ENCODE results near the gene CALML4. TPM values are rescaled to one million over a fixed set of nuclear protein-coding genes. Genes with fewer than 3 reads are reported as not detected.
A peak's percentile ranks its signal among the peaks of the same experiment; 100 is the strongest.
"Not testable (repeated sequence)": the region's sequence is repeated elsewhere in the genome, so short reads cannot be mapped to it uniquely, and the experiment has no call there.

The CALML4 gene
- total RNA-seq, 1 experiment from 2014 or later: 4.2 TPM

DNA sequence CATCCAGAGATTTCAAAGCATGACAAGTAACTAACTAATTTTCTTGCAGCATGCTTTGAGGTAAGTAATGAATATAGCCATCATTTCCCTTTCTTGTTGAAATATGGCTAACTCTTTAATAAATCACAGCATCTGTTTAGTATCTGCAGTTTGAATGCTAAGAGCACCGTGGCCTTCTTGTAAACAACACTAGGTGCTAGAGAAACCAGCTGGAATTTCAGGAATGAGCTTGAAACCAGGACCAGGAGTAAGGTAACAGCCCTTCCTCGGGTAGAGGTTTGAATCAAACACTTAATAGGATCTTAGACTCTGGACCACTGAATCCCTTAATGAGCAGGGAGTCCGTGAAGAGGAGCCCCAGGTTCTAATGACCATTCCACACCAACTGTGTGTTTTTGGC is 13.6 kb downstream of the CALML4 start:
- DNase-seq (ENCODE audit: low read depth): no peak

DNA sequence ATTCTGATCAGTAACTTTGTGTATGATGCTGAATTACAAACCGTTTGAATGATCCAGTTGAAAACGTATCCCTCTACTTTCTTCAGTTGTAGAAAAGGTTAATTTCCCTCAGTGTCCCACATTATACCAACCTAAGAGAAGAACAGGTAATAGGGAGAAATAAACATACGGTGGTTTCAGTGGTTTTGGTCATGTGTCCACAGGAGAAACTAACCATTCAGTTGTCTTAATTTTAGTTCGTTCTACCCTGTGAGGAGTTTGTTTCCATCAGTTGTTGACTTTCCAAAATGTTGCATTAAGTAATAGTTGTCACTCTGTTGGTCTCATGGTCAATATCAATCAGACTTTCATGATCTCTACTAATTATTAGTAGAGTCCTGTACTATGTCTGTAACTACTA is 15.1 kb downstream of the CALML4 start:
- DNase-seq (ENCODE audit: low read depth): no peak

DNA sequence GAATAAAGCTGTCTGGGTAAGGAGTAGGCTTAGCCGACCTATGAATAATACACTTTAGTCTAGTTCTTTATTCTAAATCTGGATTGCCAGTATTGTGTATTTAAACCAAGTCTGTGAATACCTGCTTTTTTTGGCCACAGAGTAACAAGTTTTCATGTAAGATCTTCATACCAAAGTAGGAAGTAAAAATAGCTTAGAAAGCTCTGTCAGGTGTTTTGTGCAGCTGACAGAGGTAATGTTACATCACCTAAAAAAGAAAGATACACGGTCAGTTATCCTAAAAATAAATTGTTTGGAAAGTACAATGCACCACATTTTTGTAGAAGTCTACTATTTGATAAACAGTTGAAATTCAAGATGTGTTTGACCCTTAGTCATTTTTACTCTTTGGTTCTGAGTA is 16.5 kb downstream of the CALML4 start:
- DNase-seq (ENCODE audit: low read depth): no peak

DNA sequence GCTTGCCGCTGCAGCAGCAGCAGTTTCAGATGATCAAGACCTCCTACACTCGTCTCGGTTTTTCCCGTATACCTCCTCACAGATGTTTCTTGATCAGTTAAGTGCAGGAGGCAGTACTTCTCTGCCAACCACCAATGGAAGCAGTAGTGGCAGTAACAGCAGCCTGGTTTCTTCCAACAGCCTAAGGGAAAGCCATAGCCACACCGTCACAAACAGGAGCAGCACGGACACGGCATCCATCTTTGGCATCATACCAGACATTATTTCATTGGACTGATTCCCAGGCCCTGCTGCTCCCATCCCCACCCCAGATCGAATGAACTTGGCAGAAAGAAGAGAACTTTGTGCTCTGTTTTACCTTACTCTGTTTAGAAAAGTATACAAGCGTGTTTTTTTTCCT is 17.6 kb downstream of the CALML4 start:
- peak; percentile 24 for DNase-seq (ENCODE audit: low read depth)

DNA sequence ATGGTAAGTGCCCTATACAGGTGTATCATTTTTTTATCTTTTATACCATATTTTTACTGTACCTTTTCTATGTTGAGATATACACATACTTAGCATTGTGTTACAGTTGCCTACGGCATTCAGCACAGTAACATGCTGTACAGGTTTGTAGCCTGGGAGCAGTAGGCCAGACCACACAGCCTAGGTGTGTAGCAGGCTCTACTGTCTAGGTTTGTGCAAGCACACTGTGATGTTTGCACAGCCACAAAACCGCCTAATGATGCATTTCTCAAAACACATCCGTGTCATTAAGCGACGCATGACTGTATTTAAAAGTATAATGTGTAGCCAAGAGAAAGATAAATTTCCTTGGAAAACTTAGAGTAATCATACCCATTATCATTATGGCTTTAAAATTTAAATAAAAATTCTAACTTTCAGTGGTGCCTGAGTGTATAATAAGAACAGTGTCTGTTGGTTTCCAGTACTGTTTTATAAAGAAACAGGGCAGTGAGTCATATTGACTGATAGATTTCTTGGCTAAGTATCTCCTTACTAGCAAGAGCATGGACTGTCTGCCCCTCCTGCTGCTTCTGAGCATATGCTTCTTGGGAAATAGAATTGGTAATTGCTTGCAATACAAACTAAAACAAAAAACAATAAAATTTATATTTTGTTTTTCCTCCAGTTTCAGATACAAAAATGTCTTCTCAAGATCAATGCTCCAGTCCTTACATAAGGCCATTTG is 18.3 kb downstream of the CALML4 start:
- DNase-seq (ENCODE audit: low read depth): no peak

DNA sequence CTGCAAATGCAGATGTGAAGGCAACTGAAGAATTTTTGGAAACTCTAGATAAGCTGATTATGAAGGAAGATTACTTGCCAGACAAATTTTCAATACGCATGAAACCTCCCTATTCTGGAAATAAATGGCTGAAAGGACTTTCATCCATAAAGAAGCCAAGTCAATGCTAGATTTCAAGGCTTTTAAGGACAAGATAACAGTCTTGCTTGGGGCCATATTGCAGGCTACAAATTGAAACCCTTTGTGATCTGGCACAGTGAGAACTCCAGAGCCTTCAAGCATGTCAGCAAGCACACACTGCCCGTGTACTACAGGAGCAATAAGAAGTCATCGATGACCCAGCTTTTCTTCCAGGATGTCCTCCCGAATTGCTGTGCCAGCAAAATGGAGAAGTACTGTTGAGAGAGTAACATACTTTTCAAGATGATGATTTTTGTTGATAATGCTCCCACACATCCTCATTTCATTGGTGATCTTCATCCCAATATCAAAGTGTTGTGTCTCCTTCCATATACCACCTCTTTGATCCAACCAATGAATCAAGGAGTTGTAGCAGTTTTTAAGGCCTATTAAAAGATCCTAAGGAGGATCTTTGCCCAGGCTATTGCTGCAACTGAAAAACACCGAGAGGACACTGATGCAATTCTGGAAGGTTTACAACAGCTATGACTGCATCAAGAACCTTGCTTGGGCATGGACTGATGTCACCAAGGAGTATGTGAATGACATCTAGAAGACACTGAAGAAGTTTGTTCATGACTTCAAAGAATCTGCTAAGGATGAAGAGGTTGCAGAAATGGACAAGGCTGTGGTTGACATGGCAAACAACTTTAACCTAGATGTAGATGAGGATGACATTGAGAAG is 20.3 kb downstream of the CALML4 start:
- no peak for DNase-seq (ENCODE audit: low read depth)

DNA sequence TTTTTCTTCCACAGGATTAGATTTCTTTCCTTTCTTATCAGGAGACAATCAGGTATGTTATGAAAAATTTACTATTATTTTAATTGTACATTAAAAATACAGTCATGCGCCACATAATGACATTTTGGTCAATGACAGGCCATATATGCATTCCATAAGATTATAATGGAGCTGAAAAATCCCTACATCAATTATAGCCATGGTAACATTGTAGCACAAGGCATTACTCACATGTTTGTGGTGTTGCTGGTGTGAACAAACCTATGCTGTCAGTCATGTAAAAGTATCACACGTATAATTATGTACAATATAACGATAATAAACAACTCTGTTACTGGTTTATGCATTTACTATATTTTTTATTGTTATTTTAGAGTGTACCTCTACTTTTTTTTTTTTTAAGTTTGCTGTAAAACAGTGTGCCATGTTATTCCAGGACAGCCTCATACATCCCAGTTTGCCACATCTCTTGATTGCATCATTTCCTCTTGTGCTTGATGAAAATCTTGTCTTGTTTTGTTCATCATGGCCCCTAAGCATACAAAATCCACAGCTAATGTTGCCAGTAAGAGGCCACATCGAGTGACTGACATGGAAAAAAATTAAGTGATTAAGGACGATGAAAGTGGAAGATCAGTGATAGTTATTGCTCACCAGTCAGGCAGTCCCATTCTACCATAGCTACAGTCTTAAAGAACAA is 21.4 kb downstream of the CALML4 start:
- DNase-seq (ENCODE audit: low read depth): no peak

DNA sequence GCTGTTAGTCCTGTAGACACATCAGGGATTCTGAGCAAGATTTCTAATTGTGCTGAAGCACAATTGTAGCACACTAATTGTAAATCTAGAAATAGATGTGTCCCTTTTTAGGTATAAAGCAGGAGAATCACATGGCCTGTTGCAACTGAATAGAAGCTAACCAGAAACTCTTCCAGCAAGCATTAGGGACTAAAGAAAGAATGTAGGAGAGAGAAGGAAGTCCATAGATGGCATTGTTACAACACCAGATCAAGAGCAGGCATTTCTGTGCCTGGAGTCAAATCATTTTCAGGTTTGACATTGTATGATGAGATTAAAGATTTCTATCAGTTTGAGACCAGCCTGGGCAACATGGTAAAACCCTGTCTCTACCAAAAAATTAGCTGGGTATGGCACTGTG is 27.4 kb downstream of the CALML4 start:
- no peak for DNase-seq (ENCODE audit: low read depth)

DNA sequence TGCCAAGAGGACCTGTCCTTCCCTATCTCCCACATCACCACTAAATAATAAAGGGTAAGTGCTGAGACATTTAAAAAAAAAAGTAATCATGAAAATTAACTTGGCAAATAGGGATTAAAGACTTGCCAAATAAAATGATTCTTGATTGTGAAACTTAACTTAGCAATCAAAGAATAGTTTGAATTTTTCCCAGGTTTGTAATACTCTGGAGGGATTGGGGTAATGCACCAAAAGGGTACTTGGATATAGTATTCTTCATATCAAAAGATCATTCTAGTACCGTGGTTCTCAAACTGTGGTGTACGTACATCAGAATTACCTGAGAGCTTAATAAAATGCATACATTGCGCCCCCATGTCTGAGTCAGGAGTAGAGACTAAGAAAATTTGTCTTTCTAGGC is 28.5 kb downstream of the CALML4 start:
- no peak for DNase-seq (ENCODE audit: low read depth)

DNA sequence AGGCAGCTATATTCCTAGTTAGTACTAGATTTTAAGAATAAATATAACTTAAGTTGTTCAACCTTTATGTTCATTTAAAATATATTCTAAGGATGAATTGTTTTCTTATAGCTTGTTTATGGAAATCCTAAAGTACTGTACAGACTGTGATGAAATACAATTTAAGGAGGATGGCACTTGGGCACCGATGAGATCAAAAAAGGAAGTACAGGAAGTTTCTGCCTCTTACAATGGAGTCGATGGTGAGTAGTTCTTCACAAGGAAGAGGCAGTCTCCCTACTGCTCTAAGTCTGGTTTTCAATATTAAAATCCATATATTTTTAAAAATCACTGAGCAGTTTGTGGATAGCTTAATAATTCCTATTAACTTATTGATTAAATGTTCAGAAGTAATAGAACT is 29.6 kb downstream of the CALML4 start:
- no peak for DNase-seq (ENCODE audit: low read depth)

DNA sequence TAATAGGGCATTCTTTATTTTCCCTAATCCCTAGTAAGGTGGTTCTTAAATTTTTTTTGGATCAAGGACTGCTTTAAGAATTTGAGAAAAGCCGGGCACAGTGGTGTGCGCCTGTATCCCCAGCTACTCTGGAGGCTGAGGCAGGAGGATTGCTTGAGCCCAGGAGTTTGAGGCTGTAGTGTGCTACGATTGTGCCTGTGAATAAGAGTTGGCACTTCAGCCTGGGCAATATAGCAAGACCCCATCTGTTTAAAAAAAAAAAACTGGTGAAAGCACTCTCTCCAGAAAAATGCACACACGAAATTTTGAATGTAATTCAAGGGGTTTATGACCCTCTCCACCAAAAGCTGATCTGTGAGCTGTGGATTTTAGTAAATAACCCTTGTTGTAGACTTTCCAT is 32.0 kb downstream of the CALML4 start:
- DNase-seq (ENCODE audit: low read depth): no peak

DNA sequence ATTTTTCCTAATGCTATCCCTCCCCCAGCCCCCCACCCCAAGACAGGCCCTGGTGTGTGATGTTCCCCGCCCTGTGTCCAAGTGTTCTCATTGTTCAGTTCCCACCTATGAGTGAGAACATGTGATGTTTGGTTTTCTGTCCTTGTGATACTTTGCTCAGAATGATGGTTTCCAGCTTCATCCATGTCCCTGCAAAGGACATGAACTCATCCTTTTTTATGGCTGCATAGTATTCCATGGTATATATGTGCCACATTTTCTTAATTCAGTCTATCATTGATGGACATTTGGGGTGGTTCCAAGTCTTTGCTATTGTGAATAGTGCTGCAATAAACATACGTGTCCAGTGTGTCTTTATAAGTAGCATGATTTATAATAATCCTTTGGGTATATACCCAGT is 33.1 kb downstream of the CALML4 start:
- not testable (repeated sequence) for DNase-seq (ENCODE audit: low read depth)

DNA sequence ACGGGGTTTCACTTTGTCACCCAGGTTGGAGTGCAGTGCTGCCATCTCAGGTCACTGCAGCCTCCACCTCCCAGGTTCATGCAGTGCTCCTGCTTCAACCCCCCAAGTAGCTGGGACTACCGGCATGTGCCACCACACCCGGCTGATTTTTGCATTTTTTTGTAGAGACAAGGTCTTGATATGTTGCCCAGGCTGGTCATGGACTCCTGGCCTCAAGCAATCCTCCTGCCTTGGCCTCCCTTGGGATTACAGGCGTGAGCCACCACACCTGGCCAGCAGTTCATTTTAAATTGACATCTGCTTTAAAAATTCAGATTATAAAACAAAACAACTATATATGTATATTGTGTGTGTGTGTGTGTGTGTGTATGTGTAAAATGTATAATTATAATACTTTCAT is 38.3 kb downstream of the CALML4 start:
- no peak for DNase-seq (ENCODE audit: low read depth)

DNA sequence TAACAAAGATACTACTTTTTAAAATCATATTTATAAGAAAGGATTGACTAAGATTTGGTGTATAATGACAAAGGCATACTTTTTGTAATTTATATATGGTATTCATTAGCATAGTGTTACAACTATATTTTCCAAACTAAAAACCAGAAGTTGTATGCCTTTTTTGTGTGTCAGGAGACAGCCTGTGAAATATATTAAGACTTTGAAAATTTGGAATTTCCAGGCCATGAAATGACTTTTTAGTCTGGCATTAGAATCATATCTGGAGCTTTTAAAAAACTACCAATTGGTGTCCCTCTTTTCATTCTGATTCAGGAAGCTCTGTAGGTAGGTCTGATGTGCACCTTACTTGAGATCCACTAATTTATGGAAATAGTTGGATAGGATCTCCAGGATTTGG is 41.9 kb downstream of the CALML4 start:
- no peak for DNase-seq (ENCODE audit: low read depth)

DNA sequence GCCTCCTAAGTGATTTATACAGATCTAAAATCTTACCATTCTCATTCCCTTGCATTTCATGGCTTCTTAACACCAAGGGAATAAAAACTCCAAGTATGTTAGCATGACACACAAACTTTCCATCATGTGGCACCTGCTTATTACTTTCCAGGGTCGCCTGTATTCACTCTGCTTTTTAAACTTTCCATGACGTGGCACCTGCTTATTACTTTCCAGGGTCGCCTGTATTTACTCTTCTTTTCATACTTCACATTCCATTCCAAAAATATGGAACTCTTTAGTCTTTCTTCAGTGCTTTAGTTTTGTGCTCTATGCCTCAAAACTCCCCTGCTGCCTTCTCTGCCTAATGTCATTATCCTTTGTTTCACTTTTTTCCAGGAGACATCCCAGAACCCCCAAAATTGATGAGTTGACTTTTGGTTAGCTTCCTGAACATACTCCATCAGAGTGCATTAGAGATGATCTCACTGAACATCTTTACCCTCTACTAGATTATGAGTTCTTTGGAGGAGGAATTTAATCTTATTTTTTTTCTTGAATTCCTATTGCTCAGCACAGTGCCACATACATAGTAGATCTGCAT is 47.0 kb downstream of the CALML4 start:
- DNase-seq (ENCODE audit: low read depth): no peak

DNA sequence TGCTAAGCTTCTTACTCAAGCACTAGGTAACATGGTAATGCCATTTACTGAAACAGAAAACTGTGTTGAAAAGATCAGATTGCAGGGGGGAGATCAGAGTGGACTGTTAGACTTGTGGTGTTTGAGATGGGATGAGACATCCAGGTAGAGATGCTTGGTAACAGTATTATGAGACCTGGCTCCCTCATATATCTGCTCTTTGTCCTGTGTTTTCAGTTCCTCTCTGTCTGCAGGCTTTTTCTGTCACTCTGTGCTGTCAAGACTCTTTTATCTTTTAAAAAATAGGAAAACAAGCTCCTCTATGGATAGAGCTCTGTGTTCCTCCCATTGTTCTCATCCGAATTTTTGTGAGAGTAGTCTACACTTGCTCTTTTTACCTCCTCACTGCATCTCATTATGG is 48.1 kb downstream of the CALML4 start:
- no peak for DNase-seq (ENCODE audit: low read depth)

DNA sequence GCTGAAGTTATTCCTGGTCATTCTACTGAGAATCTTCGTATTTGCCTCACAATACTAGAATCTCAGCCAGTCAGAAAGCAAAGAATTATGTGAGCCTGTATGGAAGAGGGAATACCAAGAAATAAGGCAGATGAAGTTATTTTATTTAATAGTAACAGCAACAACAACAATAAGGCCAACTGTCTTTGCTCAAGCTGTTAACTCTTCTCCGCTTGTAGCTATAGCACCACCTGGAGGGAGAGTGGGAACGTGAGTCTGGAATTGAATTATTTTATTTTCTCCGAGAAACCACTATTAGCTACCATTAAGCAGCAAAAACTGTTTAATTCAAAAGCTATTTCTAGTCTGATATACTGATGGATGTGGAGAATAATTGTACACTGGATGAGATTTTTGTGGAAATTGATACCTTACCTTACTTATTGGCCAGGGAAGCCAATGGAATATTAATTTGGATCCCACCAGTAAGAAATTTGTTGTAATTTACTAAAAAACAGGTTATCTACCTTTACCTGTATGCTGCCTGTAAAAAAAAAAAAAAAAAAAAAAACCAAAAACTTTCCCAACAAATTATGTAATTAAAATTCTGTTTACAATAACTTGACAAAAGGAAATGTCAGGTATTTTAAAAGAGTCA is 50.1 kb downstream of the CALML4 start:
- DNase-seq (ENCODE audit: low read depth): peak; percentile 28

DNA sequence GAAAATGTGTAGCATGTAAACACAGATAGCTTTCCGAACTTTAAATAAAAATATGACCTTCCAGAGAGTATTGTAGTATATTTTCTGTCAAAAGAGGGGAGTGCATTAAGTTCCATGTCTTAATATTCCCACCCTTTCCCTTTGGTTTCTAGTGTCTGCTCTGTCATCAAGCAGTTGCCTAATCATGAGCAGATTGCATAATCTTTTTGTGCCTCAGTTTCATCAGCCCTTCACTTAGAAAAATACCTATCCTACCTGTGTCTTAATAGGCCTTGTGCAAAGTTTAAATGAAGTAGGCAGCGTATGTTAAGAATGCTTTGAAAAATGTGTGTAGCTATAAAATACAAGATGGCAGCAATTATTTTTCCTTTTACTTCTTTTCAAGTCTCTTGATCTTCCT is 52.8 kb downstream of the CALML4 start:
- DNase-seq (ENCODE audit: low read depth): no peak

DNA sequence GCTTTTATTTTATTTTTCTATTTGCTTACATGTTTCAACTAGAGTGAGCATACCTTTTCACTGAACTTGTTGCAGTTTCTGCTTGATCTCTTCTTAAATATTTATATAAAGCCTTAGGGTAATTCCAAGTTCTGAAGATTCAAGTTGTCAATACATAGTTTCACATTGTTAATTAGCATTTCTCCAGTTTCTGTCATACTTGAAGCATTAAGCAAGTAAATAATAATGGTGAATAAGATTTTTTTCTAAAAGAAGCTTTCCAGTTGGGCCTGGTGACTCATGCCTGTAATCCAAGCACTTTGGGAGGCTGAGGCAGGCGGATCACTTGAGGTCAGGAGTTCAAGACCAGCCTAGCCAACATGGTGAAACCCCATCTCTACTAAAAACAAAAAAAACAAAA is 53.9 kb downstream of the CALML4 start:
- no peak for DNase-seq (ENCODE audit: low read depth)

DNA sequence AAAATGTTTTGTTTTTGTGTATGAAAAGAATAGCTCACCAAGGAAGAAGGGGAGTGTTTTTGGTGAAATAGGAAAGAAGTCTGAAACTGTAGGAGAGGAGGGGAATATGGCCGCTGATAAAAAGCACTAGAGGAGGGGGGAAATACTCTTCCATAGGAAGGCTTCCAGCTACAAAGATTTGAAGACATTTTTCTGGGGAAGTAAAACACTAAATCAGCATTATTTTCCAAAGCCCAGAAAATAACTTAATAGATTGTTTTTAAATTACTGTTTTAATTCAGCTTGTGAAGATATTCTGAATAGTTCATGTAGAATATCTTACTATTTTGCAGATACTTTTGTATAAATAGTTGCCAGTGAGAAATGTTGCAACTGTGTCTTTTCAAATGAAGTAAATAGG is 54.9 kb downstream of the CALML4 start:
- DNase-seq (ENCODE audit: low read depth): no peak

DNA sequence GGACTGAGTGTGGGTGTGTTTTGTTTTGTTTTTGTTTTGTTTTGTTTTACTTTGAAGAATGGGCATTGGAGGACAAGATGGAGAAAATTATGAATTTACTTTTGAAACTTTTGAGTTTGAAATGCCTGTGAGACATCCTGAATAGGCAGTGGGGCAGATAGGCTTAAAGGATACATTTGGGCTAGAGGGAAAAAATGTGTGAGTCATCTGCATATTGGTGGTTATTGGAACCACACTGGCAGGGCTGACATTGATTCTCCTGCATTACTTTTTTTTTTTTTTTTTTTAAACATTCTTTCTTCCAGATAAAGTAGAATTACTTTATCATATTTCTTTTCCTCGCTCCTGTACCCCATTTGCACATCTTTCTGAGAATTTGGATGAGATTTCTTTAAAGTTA is 56.1 kb downstream of the CALML4 start:
- DNase-seq (ENCODE audit: low read depth): peak; percentile 2

DNA sequence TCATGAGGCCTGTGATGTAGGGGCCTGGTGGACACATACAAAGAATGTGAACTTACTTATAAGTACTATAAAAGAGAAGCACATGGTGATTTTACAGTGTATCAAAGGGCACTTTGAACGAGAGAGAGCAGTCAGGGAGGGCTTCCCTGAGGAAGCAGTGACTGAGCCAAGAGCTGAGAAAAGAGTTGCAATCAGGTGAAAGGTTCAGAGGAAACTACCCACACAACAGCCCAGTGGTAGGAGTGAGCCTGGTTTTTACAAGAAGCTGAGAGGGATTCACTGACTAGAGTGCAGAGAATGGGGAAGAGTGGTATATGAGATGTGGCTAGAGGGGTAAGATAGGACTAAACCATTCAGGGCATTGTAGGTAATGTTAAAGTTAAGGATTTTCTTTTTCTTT is 57.1 kb downstream of the CALML4 start:
- no peak for DNase-seq (ENCODE audit: low read depth)

All from Daoy (cell line).